Measurements from ENCODE around the gene FADS2. TPM values are rescaled to one million over a fixed set of nuclear protein-coding genes. Genes with fewer than 3 reads are reported as not detected.

FADS2 gene
- total and polyA plus RNA-seq, 2 of the 13 experiments (the other 11 are each of a cell fraction or from before 2014, with no cell fraction given) = 90.1 to 124 TPM

GRCh38 chr11:61910187-61911127, 82.4 kb downstream of the FADS2 start:
- no peak for ATAC-seq

More at GRCh38 chr11:61910187-61911127, 82.4 kb downstream of the FADS2 start:
- no peaks in the 10 kb centered on the region for H3K79me2 ChIP-seq (ENCODE audit: insufficient read depth, low read length)
- no peaks in the 10 kb centered on the region for H4K20me1 ChIP-seq (ENCODE audit: insufficient read depth, low read length)
- H3K9ac ChIP-seq (ENCODE audit: insufficient read depth, low read depth, low read length) = no peak overlapping the region
- H3K4me3 ChIP-seq (replicated peaks in 1 of 3; ENCODE audit: insufficient read depth in 1 of 3, low read depth in 2 of 3, low read length in 3 of 3) = no peak overlapping the region
- no peak overlapping the region for H2AFZ ChIP-seq (ENCODE audit: low read length)
- H3K27ac ChIP-seq (ENCODE audit: extremely low read length, insufficient read depth, low read length) = no peak overlapping the region
- peaks cover 19% of the 10 kb centered on the region for H3K4me1 ChIP-seq (ENCODE audit: insufficient read depth, low read length)
- H3K9me3 ChIP-seq (ENCODE audit: low read length) = no peaks in the 10 kb centered on the region
- 76% methylated on average over 9 of the region's 13 CpGs for WGBS (ENCODE audit: low lambda C conversion rate)
- ChIA-PET CTCF (ENCODE audit: low intra/inter-chr PET ratio, low total read pairs) (interaction anchor here (0.9 kb wide), 1 partner anchor 11 kb away, joined by 4 read pairs; no protein-coding TSS in a partner anchor), POLR2A (interaction anchor here (0.6 to 1.1 kb wide), 2 partner anchors 16 to 39 kb away, joined by 3 to 6 read pairs; no protein-coding TSS in a partner anchor)
- TF ChIP-seq ZNF572 (CRISPR knock-in tag; IDR thresholded peaks at IDR 0.05) = no peak
- no peak for TF ChIP-seq IRF1 (CRISPR knock-in tag; IDR thresholded peaks at IDR 0.05; ENCODE audit: low read depth)
- TF ChIP-seq ZBTB43 (CRISPR knock-in tag; conservative IDR thresholded peaks at IDR 0.05) = no peak
- no peak for TF ChIP-seq ARNT (IDR thresholded peaks at IDR 0.05)
- TF ChIP-seq SYNCRIP (IDR thresholded peaks at IDR 0.05; ENCODE audit: insufficient read depth, low read depth, low read length) = no peak
- no peak for TF ChIP-seq SRY (CRISPR knock-in tag; IDR thresholded peaks at IDR 0.05)
- TF ChIP-seq CREB1 (IDR thresholded peaks at IDR 0.05) = no peak
- TF ChIP-seq CREB1 (CRISPR knock-in tag; IDR thresholded peaks at IDR 0.05) = no peak
- no peak for TF ChIP-seq ZNF33A (CRISPR knock-in tag; IDR thresholded peaks at IDR 0.05; ENCODE audit: borderline replicate concordance)
- no peak for TF ChIP-seq ZNF770 (CRISPR knock-in tag; IDR thresholded peaks at IDR 0.05)
- TF ChIP-seq IKZF5 (CRISPR knock-in tag; IDR thresholded peaks at IDR 0.05) = no peak
- TF ChIP-seq ZFYVE20 (CRISPR knock-in tag; IDR thresholded peaks at IDR 0.05; ENCODE audit: borderline replicate concordance, low read depth) = no peak
- no peak for TF ChIP-seq ERF (CRISPR knock-in tag; IDR thresholded peaks at IDR 0.05)
- no peak for TF ChIP-seq POLR2G (IDR thresholded peaks at IDR 0.05; ENCODE audit: low read depth, low read length)
- TF ChIP-seq YEATS2 (CRISPR knock-in tag; IDR thresholded peaks at IDR 0.05; ENCODE audit: borderline replicate concordance) = no peak
- intact Hi-C loops (cut with micrococcal nuclease; ENCODE audit: unreplicated experiment) (no loop called here), in situ Hi-C loops (cut with HindIII; ENCODE audit: extremely low pct_ligation_motif_present, low pct_unique_long_range_greater_than_20kb) (no loop called here)
- H3K27me3 ChIP-seq (ENCODE audit: control insufficient read depth in 1 of 2, insufficient read depth in 2 of 2, low read length in 2 of 2) = peaks cover 1 to 8% of the 10 kb centered on the region in 2 experiments; a peak in 2 of 5 replicates
- no peak overlapping the region for H3K4me2 ChIP-seq (ENCODE audit: low read depth, low read length)
- FAIRE-seq (no peak), DNase-seq (ENCODE audit: low spot score) (no peak)
- H3K36me3 ChIP-seq (replicated peaks in 1 of 2; ENCODE audit: control insufficient read depth in 1 of 2, insufficient read depth in 2 of 2, low read length in 2 of 2) = no peaks in the 10 kb centered on the region
- BruUV-seq (replicated peaks) = no TSS peak

All from HepG2 (cell line).